AG04450 (cell line): ENCODE results near the gene CRISP1. TPM values are rescaled to one million over a fixed set of nuclear protein-coding genes. Genes with fewer than 3 reads are reported as not detected.
A peak's percentile ranks its signal among the peaks of the same experiment; 100 is the strongest.

Experiments
- CTCF ChIA-PET: fragments of 300-600, 350-600 bp; formaldehyde crosslinking; extraction: SDS; loops from one replicate; lab custom pipeline; 2022; ENCODE audit warnings: antibody characterized with exemption, inconsistent platforms; lab: Charles Lee
- POLR2A ChIA-PET: fragments of 350-600 bp; formaldehyde crosslinking; extraction: SDS; loops from one replicate; lab custom pipeline; 2021; ENCODE audit warnings: antibody characterized with exemption, inconsistent platforms; lab: Yijun Ruan, JAX
- DNase-seq: peaks from one replicate; pipeline ENCODE4 v3.0.0-alpha.2; 2011; ENCODE audit warnings: low read depth, low spot score
- H3K27ac ChIP-seq: one replicate; pipeline ENCODE4 v1.5.1; 2012; ENCODE audit warnings: low read depth, low read length, control low read depth
- H3K27me3 ChIP-seq: one replicate; pipeline ENCODE4 v1.6.0; 2012; ENCODE audit warnings: low read length; ENCODE audit not compliant: control insufficient read depth, insufficient read depth
- H3K4me3 ChIP-seq: 2 replicates; pipeline ENCODE4 v1.5.1; 2011; ENCODE audit warnings: mild to moderate bottlenecking, low read depth, low read length, control low read depth
- H3K9me3 ChIP-seq: 2 replicates; pipeline ENCODE4 v1.5.1; 2012; ENCODE audit warnings: low read length; ENCODE audit not compliant: control insufficient read depth, insufficient read depth
- polyA plus RNA-seq: library from polyadenylated mRNA; depleted of rRNA; stranded (reverse); fragments of >200 nt; gene quantifications from 2 replicates; pipeline ENCODE4 v1.2.3, GENCODE V29; 2011
- TF ChIP-seq, protein P1 (sequence below): IDR thresholded peaks from 2 replicates; pipeline ENCODE4 v1.5.1; 2011; ENCODE audit warnings: low read depth, low read length, control low read depth, inconsistent platforms

Gene CRISP1
- polyA plus RNA-seq, 1 experiment = not detected

DNA sequence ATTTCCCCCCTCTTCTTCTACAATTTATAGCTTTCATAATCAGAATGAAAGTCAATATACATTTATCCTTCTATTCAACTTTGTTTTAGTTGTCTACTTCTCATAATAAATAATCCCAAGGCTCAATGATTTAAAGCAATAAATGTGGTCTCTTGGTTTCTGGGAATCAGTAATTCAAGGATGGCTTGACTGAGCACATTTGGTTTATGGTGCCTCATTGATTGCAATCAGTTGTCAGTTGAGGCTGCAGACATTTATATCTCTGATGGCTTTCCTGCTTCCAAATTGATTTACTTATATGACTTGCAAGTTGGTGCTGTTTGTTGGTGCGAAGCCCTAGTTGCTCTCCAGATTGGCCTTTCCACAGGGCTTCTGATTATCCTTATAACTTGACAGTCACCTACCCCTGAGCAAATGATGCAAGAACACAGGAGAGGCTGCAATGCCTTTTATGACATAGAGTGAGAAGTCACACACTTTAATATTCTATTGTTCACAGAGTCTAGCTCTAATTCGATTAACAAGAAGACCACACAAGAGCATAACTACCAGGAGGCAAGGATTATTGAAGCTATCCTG is 2.7 kb upstream of the CRISP1 start:
- no peak overlapping the region for H3K27ac ChIP-seq
- no peaks in the 10 kb centered on the region for H3K27me3 ChIP-seq
- no peaks in the 10 kb centered on the region for H3K9me3 ChIP-seq
- ChIA-PET POLR2A (no interaction called here), CTCF (no interaction called here)
- H3K4me3 ChIP-seq = no peak overlapping the region
- TF ChIP-seq, protein P1, sequence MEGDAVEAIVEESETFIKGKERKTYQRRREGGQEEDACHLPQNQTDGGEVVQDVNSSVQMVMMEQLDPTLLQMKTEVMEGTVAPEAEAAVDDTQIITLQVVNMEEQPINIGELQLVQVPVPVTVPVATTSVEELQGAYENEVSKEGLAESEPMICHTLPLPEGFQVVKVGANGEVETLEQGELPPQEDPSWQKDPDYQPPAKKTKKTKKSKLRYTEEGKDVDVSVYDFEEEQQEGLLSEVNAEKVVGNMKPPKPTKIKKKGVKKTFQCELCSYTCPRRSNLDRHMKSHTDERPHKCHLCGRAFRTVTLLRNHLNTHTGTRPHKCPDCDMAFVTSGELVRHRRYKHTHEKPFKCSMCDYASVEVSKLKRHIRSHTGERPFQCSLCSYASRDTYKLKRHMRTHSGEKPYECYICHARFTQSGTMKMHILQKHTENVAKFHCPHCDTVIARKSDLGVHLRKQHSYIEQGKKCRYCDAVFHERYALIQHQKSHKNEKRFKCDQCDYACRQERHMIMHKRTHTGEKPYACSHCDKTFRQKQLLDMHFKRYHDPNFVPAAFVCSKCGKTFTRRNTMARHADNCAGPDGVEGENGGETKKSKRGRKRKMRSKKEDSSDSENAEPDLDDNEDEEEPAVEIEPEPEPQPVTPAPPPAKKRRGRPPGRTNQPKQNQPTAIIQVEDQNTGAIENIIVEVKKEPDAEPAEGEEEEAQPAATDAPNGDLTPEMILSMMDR = no peak
- DNase-seq = no peak

GRCh38 chr6:49856282-49856681 is 10.1 kb downstream of the CRISP1 start:
- H3K27ac ChIP-seq = no peak overlapping the region
- H3K4me3 ChIP-seq = no peak overlapping the region
- DNase-seq = no peak
- TF ChIP-seq, protein P1 = no peak
- no peaks in the 10 kb centered on the region for H3K27me3 ChIP-seq
- ChIA-PET POLR2A (no interaction called here), CTCF (interaction anchor here (1.8 kb wide), 1 partner anchor 324 kb away, joined by 7 read pairs; no protein-coding TSS in a partner anchor)
- no peaks in the 10 kb centered on the region for H3K9me3 ChIP-seq

GRCh38 chr6:49855221-49855620 is 11.1 kb downstream of the CRISP1 start:
- H3K27me3 ChIP-seq = no peaks in the 10 kb centered on the region
- TF ChIP-seq, protein P1 = no peak
- no peak overlapping the region for H3K27ac ChIP-seq
- DNase-seq = no peak
- ChIA-PET POLR2A (no interaction called here), CTCF (no interaction called here)
- no peak overlapping the region for H3K4me3 ChIP-seq
- H3K9me3 ChIP-seq = no peaks in the 10 kb centered on the region

DNA sequence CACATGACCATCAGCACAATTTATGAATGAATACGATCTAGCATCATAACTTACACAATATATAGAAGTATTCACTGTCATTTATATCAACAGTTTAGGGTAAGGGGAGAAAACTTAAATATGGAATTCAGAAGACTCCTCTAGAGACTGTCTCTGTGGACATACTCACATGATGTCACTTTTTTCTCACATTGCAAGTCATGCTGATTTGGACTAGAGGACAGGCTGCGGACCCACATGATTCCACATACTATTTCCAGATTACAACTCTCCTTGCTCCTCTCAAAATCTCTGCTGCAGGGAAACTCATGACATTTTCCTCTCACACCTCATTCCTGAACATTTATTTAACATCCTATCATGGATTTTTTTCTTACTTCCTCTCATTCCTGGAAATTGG is 13.4 kb downstream of the CRISP1 start:
- TF ChIP-seq, protein P1 = no peak
- Histone ChIP-seq H3K9me3 (no peaks in the 10 kb centered on the region), H3K27me3 (no peaks in the 10 kb centered on the region), H3K4me3 (no peak overlapping the region), H3K27ac (no peak overlapping the region)
- POLR2A ChIA-PET = no interaction called here
- DNase-seq = no peak
- CTCF ChIA-PET = no interaction called here

- ChIA-PET POLR2A (no interaction called here), CTCF (interaction anchor here (0.6 to 6.2 kb wide), 15 partner anchors 10 to 574 kb away, joined by 3 to 63 read pairs (median 3); no protein-coding TSS in a partner anchor)
- H3K27ac ChIP-seq = no peak overlapping the region
- H3K4me3 ChIP-seq = no peak overlapping the region
- peak; percentile 18 for DNase-seq
- TF ChIP-seq, protein P1 = peak; percentile 53
- H3K9me3 ChIP-seq = no peaks in the 10 kb centered on the region
- H3K27me3 ChIP-seq = no peaks in the 10 kb centered on the region
Measured at GRCh38 chr6:49849213-49849907, 17.0 kb downstream of the CRISP1 start.
